Stimulated activated CD4-positive, alpha-beta T cell treated with anti-CD3 and anti-CD28 coated beads, Interleukin-12 subunit alpha, Interleukin-12 subunit beta, amount 100 ng/mL, for 4 hours (primary cell): Measurements from ENCODE around the gene RAB14.
"Not testable (repeated sequence)": the region's sequence is repeated elsewhere in the genome, so short reads cannot be mapped to it uniquely, and the experiment has no call there.

Experiments
- DNase-seq: peaks from one replicate; pipeline ENCODE4 v3.0.0-alpha.2; 2020

Gene RAB14

DNA sequence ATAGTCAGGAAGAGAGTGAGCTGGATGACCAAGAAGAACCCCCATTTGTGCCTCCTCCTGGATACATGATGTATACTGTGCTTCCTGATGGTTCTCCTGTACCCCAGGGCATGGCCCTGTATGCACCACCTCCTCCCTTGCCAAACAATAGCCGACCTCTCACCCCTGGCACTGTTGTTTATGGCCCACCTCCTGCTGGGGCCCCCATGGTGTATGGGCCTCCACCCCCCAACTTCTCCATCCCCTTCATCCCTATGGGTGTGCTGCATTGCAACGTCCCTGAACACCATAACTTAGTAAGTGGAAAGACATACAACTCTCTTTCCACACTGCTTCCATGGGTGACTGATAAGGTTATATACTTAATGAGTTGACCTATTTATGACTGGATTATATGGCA lies 51.5 kb downstream of the RAB14 start:
- DNase-seq = no peak

DNA sequence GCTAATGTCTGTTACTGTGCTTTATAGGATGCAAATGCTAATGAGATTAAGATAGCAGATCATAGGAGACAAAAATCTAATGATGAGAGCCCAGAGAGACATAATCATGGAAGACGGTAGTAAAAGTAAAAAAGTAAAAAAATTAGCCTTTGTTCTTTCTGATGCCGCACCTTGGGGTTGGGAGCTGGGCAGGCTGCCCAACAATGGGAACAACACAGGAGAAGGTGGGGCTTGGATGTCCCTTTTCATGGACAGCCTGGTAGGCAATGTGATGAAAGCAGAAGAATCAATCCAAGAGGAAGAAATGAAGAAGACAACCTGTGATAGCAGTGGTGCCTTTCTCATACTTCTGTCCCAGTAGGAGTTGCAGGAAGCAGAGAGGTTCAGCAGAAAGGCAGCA lies 57.2 kb downstream of the RAB14 start:
- no peak for DNase-seq

- DNase-seq = no peak
Measured at GRCh38 chr9:121143771-121144170, 57.9 kb downstream of the RAB14 start.

GRCh38 chr9:121141706-121142105 lies 60.0 kb downstream of the RAB14 start:
- no peak for DNase-seq

- DNase-seq = no peak
Measured at GRCh38 chr9:121141306-121141705, 60.4 kb downstream of the RAB14 start.

GRCh38 chr9:121140162-121140561 lies 61.5 kb downstream of the RAB14 start:
- DNase-seq = no peak

DNA sequence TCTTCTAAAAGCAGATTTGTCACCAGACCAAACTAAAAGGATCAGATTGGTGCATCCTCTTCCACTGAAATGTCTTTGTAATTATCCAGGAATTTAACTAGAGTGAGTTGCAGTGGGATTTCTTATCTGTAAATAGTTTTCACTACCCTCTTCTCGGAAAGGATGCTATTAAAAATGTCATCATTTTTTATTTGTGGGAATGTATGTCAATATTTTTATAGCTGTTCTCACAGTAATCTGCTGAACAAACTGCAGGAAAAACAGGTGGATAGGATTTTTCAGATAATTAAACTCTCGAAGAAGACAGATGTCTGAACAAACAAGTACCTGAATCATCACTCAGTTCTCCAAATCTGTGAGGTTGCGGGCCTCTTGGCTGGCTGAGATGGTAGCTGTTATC lies 62.7 kb downstream of the RAB14 start:
- no peak for DNase-seq

- DNase-seq = no peak
Measured at GRCh38 chr9:121138561-121138960, 63.1 kb downstream of the RAB14 start.

DNA sequence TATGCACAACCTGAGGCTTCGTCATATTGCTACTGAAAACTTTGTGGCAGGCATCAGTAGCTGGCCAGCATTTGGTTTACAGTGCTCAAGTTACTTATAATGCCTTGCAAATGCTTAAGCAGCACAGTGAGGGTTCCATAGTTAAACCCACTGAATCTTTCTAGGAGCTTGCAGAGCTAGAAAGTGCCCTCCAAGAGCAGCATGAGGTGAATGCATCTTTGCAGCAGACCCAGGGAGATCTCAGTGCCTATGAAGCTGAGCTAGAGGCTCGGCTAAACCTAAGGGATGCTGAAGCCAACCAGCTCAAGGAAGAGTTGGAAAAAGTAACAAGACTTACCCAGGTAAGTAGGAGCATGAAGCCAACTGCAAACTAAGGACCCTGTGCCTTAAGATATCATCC lies 66.0 kb downstream of the RAB14 start:
- DNase-seq = no peak

DNA sequence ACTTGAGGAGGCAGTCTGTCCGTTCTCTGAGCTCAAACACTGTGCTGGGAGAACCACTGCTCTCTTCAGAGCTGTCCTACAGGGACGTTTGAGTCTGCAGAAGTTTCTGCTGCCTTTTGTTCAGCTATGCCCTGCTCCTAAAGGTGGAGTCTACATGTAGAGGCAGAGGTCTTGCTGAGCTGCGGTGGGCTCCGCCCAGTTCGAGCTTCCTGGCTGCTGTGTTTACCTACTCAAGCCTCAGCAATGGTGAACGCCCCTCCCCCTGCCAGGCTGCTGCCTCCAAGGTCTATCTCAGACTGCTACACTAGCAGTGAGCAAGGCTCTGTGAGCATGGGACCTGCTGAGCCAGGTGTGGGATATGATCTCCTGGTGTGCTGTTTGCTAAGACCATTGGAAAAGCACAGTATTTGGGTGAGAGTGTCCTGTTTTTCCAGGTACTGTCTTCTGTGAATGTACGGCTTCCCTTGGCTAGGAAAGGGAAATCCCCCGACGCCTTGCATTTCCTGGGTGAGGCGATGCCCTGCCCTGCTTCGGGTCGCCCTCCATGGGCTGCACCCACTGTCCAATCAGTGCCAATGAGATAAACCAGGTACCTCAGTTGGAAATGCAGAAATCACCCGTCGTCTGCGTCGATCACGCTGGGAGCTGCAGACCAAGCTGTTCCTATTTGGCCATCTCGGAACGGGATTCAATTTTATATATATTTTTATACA lies 68.4 kb downstream of the RAB14 start:
- peak; percentile 36 for DNase-seq

- DNase-seq = not testable (repeated sequence)
Measured at GRCh38 chr9:121129384-121129783, 72.3 kb downstream of the RAB14 start.
